ENCODE measurements around the gene TCEAL4. TPM values are rescaled to one million over a fixed set of nuclear protein-coding genes. Genes with fewer than 3 reads are reported as not detected.

The TCEAL4 gene
- total RNA-seq, 1 donor from 2014 or later: 140 TPM

DNA sequence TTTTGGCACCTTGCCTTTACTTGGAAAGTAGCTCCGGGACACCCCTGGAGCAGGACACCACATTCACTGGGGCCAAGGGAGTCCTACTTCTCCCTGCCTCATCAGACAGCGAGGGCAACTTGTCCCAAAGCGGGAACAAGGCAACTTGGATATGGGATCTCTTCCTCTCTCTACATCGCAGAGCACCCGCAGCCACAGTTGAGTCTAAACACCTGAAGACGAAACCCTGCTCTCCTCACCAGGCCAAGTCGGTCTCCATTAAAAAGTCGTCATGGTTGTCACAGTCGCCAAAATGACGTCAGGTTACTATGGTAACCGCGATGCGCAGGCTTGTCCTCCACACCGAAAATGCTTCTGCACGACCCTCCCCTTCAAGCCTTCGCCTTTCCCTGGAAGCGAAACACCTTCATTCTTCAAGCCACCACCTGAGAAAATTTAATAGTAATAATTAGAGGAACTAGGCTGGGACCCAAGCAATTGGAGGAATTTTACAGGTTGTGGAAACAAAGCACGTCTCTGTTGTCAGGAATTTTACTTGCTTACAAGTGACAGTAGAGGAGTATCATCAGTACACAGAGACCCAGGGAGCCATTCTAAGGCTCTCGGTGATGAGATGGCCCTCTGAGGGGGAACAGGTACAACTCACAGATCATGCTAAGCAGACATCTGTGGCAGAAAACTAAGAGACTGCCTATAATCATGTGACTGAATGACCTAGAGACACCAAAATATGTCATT lies 30.5 kb upstream of the TCEAL4 start:
- intact Hi-C loops (cut with DNase I): no loop called here

DNA sequence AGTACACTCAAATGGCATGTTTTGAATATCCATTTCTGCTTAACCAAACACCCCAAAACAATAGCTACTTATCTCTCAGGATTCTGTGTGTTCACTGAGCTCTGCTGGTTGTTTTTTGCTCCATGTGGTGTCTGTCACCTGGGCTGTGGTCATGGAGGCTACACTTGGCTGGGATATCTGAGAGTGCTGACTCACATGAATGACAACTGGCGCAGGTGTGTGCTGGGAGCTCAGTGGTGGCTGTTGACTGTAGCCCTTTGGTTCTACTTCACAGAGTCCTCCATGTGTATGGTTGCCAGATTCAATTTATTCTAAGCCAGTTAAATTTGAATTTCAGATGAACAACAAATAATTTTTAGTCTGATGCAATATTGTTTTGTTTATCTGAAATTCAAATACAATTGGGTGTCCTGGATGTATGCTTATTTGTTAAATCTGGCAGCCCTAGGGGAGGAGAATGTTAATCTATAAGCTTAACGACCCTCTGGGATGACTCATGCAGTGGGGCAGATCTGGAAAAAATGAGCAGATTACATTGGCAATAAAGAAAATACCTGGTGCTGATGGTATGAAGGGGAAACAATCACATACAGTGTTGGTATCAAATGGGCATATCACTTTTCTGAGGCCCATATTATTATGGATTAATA lies 28.2 kb upstream of the TCEAL4 start:
- intact Hi-C loops (cut with DNase I): no loop called here
- DNase-seq (ENCODE audit: extremely low spot score in 2 of 2): no peak
- TF ChIP-seq POLR2AphosphoS5 (IDR thresholded peaks at IDR 0.05; ENCODE audit: insufficient read depth in 1 of 2, low read depth in 1 of 2) (no peak), POLR2A (IDR thresholded peaks at IDR 0.05) (no peak)
- TF ChIP-seq, protein P1, sequence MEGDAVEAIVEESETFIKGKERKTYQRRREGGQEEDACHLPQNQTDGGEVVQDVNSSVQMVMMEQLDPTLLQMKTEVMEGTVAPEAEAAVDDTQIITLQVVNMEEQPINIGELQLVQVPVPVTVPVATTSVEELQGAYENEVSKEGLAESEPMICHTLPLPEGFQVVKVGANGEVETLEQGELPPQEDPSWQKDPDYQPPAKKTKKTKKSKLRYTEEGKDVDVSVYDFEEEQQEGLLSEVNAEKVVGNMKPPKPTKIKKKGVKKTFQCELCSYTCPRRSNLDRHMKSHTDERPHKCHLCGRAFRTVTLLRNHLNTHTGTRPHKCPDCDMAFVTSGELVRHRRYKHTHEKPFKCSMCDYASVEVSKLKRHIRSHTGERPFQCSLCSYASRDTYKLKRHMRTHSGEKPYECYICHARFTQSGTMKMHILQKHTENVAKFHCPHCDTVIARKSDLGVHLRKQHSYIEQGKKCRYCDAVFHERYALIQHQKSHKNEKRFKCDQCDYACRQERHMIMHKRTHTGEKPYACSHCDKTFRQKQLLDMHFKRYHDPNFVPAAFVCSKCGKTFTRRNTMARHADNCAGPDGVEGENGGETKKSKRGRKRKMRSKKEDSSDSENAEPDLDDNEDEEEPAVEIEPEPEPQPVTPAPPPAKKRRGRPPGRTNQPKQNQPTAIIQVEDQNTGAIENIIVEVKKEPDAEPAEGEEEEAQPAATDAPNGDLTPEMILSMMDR (IDR thresholded peaks at IDR 0.05): no peak

More for the DNA sequence above, 30.5 kb upstream of the TCEAL4 start:
- no peaks in the 10 kb centered on the region for H3K27me3 ChIP-seq
- no peak for DNase-seq (ENCODE audit: extremely low spot score in 2 of 2)
- H3K36me3 ChIP-seq: no peaks in the 10 kb centered on the region
- H3K4me3 ChIP-seq: peak overlapping the region; percentile 4 to 12
- no peaks in the 10 kb centered on the region for H3K9me3 ChIP-seq
- no peak overlapping the region for H3K27ac ChIP-seq
- H3K4me1 ChIP-seq: no peaks in the 10 kb centered on the region
- TF ChIP-seq, protein P1 (IDR thresholded peaks at IDR 0.05): no peak
- no peak for TF ChIP-seq POLR2A (IDR thresholded peaks at IDR 0.05)
- TF ChIP-seq POLR2AphosphoS5 (IDR thresholded peaks at IDR 0.05; ENCODE audit: insufficient read depth in 1 of 2, low read depth in 1 of 2): no peak

DNA sequence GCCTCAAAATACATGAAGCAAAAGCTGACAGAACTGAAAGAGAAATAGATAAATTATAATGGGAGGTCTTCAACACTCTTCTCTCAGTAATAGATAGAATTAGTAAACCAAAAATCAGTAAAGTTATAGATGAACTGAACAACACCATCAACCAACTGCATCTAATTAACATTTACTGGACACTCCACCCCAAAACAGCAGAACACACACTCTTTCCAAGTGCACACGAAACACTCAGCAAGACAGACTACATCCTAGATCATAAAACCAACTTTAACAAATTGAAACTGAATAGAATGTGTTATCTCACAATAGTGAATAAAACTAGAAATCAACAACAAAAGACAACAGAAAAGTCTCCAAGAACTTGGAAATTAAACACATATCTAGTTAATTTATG lies 25.1 kb upstream of the TCEAL4 start:
- H3K4me1 ChIP-seq: no peaks in the 10 kb centered on the region
- no peak for DNase-seq (ENCODE audit: extremely low spot score in 2 of 2)
- H3K36me3 ChIP-seq: no peaks in the 10 kb centered on the region
- H3K27ac ChIP-seq: no peak overlapping the region
- H3K9me3 ChIP-seq: no peaks in the 10 kb centered on the region
- H3K4me3 ChIP-seq: no peak overlapping the region
- intact Hi-C loops (cut with DNase I): no loop called here
- TF ChIP-seq, protein P1 (IDR thresholded peaks at IDR 0.05): no peak
- TF ChIP-seq POLR2A (IDR thresholded peaks at IDR 0.05): no peak
- no peak for TF ChIP-seq POLR2AphosphoS5 (IDR thresholded peaks at IDR 0.05; ENCODE audit: insufficient read depth in 1 of 2, low read depth in 1 of 2)
- no peaks in the 10 kb centered on the region for H3K27me3 ChIP-seq

More for the DNA sequence above, 28.2 kb upstream of the TCEAL4 start:
- Histone ChIP-seq H3K9me3 (no peaks in the 10 kb centered on the region), H3K4me3 (no peak overlapping the region), H3K27me3 (no peaks in the 10 kb centered on the region), H3K27ac (no peak overlapping the region), H3K4me1 (no peaks in the 10 kb centered on the region), H3K36me3 (no peaks in the 10 kb centered on the region)

DNA sequence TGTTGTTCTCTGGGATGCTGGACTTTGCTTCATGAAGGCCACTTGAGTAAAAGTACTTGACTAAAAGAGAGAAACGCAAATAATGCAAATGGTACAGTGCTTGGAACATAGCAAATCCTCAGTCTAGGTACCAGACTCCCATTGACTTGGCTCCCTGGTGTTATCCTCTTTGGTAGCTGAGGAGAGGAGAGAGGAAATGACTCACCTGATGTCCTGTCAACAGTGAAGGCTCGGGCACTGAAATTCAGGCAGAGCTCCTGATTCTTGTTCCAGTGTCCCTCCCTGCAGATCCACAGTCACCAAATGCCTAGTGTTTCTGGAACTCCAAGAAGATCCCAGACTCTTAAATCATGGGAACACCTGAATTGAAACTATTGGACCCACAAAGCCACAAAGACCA lies 22.5 kb upstream of the TCEAL4 start:
- Histone ChIP-seq H3K36me3 (no peaks in the 10 kb centered on the region), H3K9me3 (no peaks in the 10 kb centered on the region), H3K4me1 (no peaks in the 10 kb centered on the region), H3K4me3 (no peak overlapping the region), H3K27ac (no peak overlapping the region), H3K27me3 (no peaks in the 10 kb centered on the region)
- no peak for DNase-seq (ENCODE audit: extremely low spot score in 2 of 2)
- intact Hi-C loops (cut with DNase I): no loop called here
- TF ChIP-seq, protein P1 (IDR thresholded peaks at IDR 0.05): no peak
- no peak for TF ChIP-seq POLR2A (IDR thresholded peaks at IDR 0.05)
- no peak for TF ChIP-seq POLR2AphosphoS5 (IDR thresholded peaks at IDR 0.05; ENCODE audit: insufficient read depth in 1 of 2, low read depth in 1 of 2)

DNA sequence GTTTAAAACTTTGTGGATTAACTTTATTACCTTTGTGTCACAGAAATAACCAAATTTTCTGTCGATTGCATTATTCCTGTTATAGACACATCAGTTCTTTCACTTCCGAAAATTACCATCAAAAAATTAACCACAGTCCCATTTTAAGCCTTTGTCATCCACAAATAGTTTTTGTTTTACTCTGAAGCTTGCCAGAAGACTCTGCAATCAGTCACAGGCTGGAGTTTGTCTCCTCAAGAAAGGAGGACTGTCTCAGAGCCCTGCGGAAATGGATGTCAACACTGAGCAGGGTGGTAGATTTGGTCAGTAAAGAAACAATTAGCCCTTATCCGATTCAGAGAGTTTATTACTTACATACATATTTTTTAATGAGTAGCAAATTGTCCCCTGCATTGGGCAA lies 20.1 kb upstream of the TCEAL4 start:
- H3K4me1 ChIP-seq: no peaks in the 10 kb centered on the region
- H3K27me3 ChIP-seq: no peaks in the 10 kb centered on the region
- H3K36me3 ChIP-seq: no peaks in the 10 kb centered on the region
- intact Hi-C loops (cut with DNase I): no loop called here
- no peak overlapping the region for H3K4me3 ChIP-seq
- DNase-seq (ENCODE audit: extremely low spot score in 2 of 2): no peak
- TF ChIP-seq, protein P1 (IDR thresholded peaks at IDR 0.05): no peak
- TF ChIP-seq POLR2AphosphoS5 (IDR thresholded peaks at IDR 0.05; ENCODE audit: insufficient read depth in 1 of 2, low read depth in 1 of 2): no peak
- H3K9me3 ChIP-seq: no peaks in the 10 kb centered on the region
- no peak overlapping the region for H3K27ac ChIP-seq
